Activated naive CD4-positive, alpha-beta T cell treated with anti-CD3 and anti-CD28 coated beads for 36 hours (primary cell): ENCODE measurements around the gene GATA5. TPM values are rescaled to one million over a fixed set of nuclear protein-coding genes. Genes with fewer than 3 reads are reported as not detected.
"Not testable (repeated sequence)": the region's sequence is repeated elsewhere in the genome, so short reads cannot be mapped to it uniquely, and the experiment has no call there.

Experiments
- CTCF ChIA-PET: fragments of 350-600 bp; sonication (Branson Sonifier 250); formaldehyde crosslinking; loops from one replicate; lab custom pipeline; 2021; ENCODE audit warnings: antibody characterized with exemption; lab: Charles Lee
- DNase-seq: peaks from one replicate; pipeline ENCODE4 v3.0.0-alpha.2; 2020
- H3K27ac Mint-ChIP-seq: one replicate; pipeline ENCODE4 v1.8.0; 2021; ENCODE audit warnings: mild to moderate bottlenecking, mixed read lengths
- H3K27me3 Mint-ChIP-seq: one replicate; pipeline ENCODE4 v1.8.0; 2021; ENCODE audit warnings: low read depth, mixed read lengths
- H3K36me3 Mint-ChIP-seq: one replicate; pipeline ENCODE4 v1.8.0; 2021; ENCODE audit warnings: low read depth, mixed read lengths
- H3K4me1 Mint-ChIP-seq: one replicate; pipeline ENCODE4 v1.8.0; 2021; ENCODE audit warnings: low read depth, mixed read lengths
- H3K4me3 Mint-ChIP-seq: one replicate; pipeline ENCODE4 v1.8.0; 2021; ENCODE audit warnings: mild to moderate bottlenecking, moderate library complexity, mixed read lengths
- H3K9me3 Mint-ChIP-seq: one replicate; pipeline ENCODE4 v1.8.0; 2021; ENCODE audit warnings: mixed read lengths
- intact Hi-C: fragments of 100-400 bp; cut with micrococcal nuclease; formaldehyde crosslinking; loops from one replicate; pipeline ENCODE4 v1.15.1; 2023
- total RNA-seq, 2 experiments: library from RNA; stranded (reverse); gene quantifications; one replicate each; pipeline ENCODE4 v1.2.3, GENCODE V29; 2021

Gene GATA5
- total RNA-seq, 2 experiments from 2014 or later, result not detected

DNA sequence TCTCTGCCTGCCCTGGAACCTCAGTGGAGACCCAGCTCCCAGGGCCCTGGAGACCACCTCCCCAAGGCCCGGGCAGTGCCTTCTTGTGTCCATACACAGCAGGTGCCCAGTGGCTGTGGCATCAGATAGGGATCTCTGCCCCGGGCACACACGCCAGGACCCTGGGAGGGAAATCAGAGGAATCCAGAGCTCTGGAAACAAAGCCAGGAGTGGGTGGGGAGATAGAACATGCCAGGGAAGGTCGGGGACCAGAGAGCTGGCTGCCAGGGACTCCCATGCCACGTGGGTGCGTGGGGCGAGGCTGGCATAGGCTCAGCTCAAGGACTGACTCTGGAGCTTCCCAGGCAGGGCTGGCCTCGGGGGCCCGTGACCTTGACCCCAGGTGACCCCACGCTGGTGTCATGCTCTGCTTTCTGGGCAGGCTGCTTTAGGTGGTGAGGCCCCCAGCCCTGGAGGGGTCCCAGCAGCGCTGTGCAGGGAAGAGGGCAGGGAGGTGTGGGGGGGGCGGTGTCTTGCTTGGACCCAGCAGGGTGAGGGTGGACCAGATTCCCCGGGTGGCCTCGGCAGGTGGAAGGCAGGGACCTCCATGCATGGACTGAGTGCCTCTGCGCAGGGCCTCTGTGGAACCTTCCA, 17.6 kb upstream of the GATA5 start:
- CTCF ChIA-PET, result no interaction called here
- intact Hi-C loops, result no loop called here
- no peak overlapping the region for H3K4me3 Mint-ChIP-seq

DNA sequence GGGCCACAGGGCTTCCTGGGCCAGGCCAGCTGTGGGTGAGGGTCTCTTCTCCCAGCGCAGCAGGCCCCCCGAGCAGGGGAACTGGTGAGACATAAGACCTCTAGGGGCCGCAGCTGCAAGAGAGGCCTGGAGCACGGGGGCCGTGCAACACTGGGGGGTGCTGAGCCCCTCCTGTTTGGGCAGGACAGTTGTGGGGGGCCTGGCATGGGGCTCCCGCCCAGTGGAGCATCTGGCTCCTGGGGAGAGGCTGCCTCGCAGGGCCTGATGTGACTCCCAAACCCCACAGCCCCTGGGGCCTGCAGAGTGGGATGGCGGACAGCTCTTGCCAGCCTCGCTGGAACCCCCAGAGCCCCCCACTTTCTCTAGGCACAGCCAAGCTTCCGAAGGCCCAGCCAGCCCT, 16.9 kb upstream of the GATA5 start:
- Mint-ChIP-seq H3K4me1 (peaks cover 2% of the 10 kb centered on the region), H3K27ac (no peak overlapping the region), H3K4me3 (no peak overlapping the region), H3K36me3 (no peaks in the 10 kb centered on the region), H3K9me3 (no peaks in the 10 kb centered on the region), H3K27me3 (peaks cover 17% of the 10 kb centered on the region)
- intact Hi-C loops, result no loop called here
- CTCF ChIA-PET, result no interaction called here
- no peak for DNase-seq

More for the DNA sequence above, 17.6 kb upstream of the GATA5 start:
- no peaks in the 10 kb centered on the region for H3K9me3 Mint-ChIP-seq
- no peaks in the 10 kb centered on the region for H3K36me3 Mint-ChIP-seq
- H3K27ac Mint-ChIP-seq, result no peak overlapping the region
- peaks cover 15% of the 10 kb centered on the region for H3K27me3 Mint-ChIP-seq
- DNase-seq, result no peak
- peaks cover 2% of the 10 kb centered on the region for H3K4me1 Mint-ChIP-seq

DNA sequence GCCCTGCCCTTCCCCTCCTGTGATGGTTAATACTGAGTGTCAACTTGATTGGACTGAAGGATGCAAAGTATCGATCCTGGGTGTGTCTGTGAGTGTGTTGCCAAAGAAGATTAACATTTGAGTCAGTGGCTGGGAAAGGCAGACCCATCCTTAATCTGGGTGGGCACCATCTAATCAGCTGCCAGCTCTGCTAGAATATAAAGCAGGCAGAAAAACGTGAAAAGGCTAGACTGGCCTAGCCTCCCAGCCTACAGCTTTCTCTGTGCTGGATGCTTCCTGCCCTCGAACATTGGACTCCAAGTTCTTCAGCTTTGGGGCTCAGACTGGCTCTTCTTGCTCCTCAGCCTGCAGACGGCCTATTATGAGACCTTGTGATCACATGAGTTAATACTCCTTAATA, 15.0 kb upstream of the GATA5 start:
- H3K4me1 Mint-ChIP-seq, H3K27ac Mint-ChIP-seq, DNase-seq, intact Hi-C loops, H3K36me3 Mint-ChIP-seq, H3K4me3 Mint-ChIP-seq, H3K9me3 Mint-ChIP-seq: not testable (repeated sequence)
- peaks cover 22% of the 10 kb centered on the region for H3K27me3 Mint-ChIP-seq
- CTCF ChIA-PET, result interaction anchor here (0.9 kb wide), 1 partner anchor 9 kb away, joined by 3 read pairs; no protein-coding TSS in a partner anchor

DNA sequence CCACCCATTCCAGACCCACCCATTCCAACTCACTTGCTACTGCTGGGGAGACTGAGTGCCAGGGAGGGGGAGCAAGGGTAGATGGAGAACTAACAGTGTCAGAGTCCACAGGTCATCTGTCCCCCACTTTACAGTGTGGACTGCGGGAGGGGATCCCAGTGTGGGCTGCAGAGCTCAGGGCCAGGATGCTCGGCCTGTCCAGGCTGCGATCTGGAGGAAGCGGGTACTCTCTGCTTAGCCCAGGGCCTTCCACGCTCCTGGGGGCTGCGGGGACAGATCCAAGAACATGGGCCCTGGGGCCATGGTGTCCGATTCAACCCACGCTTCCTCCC, 14.1 kb upstream of the GATA5 start:
- DNase-seq, result no peak
- Mint-ChIP-seq H3K27me3 (peaks cover 22% of the 10 kb centered on the region), H3K4me3 (no peak overlapping the region), H3K9me3 (no peaks in the 10 kb centered on the region), H3K36me3 (no peaks in the 10 kb centered on the region), H3K4me1 (no peaks in the 10 kb centered on the region), H3K27ac (no peak overlapping the region)
- CTCF ChIA-PET, result no interaction called here
- intact Hi-C loops, result no loop called here

DNA sequence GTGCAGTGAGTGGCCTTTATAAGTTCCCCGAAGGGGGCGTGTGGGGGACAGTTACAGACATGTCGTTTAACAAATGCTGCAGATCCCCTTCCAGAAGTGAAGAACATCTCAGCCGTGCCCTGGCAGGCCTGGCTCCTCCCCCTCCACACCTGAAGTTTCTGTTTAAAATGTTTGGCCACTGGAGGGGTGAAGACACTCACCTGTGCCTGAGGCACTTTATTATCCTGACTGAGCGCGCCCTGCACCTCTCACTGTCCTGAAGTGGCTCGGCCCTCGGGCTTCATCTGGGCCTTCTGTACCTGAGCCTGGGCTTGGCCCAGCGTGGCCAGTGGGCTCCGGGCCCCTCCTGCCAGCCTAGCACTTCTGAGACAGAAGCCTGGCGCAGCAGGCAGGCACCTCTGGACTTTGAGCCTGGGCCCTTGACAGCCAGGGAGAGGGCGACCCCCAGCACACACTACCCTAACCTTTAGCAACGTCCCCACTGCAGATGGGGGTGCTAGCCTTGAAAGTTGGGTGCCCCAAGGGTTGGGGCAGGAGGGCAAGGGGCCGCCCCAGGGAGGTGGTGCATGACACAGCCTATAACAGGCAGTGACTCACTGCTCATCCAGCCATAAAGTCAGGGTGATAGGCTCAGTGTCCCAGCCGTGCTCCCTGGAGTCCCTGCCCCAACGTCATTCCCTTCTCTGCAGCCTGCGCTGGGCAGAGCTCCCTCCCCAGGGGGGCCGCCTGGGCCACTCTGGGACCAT, 13.6 kb upstream of the GATA5 start:
- Mint-ChIP-seq H3K9me3 (no peaks in the 10 kb centered on the region), H3K27ac (no peak overlapping the region), H3K27me3 (peaks cover 22% of the 10 kb centered on the region), H3K4me1 (no peaks in the 10 kb centered on the region), H3K4me3 (no peak overlapping the region), H3K36me3 (no peaks in the 10 kb centered on the region)
- intact Hi-C loops, result no loop called here
- DNase-seq, result no peak
- CTCF ChIA-PET, result no interaction called here

DNA sequence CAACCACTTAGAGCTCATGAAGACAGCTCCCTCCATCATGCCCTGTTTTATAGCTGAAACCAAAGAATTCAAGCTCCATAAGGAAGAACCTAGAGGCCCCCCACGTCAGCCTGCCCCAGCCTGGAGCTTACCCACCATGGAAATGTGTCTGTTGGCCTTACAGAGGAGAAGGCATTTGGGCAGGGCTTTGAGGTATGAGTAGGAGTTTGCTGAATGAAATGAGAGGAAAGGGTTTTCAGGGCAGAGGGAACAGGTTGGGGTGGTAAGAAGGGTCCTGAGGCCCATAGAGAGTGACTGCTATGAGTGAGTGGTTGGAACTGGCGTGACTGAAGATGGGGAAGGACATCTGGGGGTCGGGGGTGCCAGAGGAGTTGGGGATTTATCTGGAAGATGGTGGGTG, 12.7 kb upstream of the GATA5 start:
- CTCF ChIA-PET, result no interaction called here
- H3K27ac Mint-ChIP-seq, result no peak overlapping the region
- intact Hi-C loops, result no loop called here
- H3K4me3 Mint-ChIP-seq, result no peak overlapping the region
- DNase-seq, result no peak
- peaks cover 24% of the 10 kb centered on the region for H3K27me3 Mint-ChIP-seq
- H3K9me3 Mint-ChIP-seq, result no peaks in the 10 kb centered on the region
- H3K4me1 Mint-ChIP-seq, result no peaks in the 10 kb centered on the region
- no peaks in the 10 kb centered on the region for H3K36me3 Mint-ChIP-seq

DNA sequence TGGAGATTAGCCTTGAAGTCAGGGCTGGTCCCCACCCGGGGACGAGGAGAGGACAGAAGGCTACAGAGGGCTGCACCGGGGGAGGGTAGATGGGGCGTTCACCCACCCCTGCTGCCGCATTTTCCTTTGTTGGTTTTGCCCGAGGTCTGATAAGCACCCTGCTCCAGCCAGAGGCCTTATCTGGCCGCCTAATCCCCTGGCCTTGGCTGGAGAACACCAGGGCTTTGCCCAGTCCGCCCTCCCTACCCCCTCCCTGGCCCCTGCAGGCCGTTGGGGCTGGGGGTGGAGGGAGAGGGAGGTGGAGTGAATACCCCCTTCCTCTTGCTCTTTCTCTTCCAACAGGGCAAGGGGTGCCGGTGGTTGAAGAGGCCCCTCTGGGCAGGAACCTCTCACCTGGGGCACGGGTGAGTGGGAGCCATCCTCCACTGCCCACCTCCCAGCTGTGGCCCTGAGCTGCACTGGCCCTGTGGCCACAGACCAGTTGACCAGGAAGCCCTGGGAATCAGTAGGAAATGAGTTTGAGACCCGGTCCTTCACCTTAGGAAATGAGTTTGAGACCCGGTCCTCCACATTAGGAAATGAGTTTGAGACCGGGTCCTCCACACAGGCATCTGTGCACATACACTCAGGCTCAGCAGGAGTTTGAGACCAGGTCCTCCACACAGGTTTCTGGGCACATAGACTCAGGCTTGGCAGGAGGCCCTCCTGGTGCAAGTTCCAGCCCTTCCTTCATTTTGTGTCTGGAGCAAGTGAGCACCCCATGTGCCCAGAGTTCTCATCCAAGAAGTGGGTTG, 12.0 kb upstream of the GATA5 start:
- H3K9me3 Mint-ChIP-seq, result no peaks in the 10 kb centered on the region
- CTCF ChIA-PET, result no interaction called here
- no peak overlapping the region for H3K27ac Mint-ChIP-seq
- H3K27me3 Mint-ChIP-seq, result peaks cover 31% of the 10 kb centered on the region
- no peak for DNase-seq
- H3K4me1 Mint-ChIP-seq, result peaks cover under 1% of the 10 kb centered on the region
- intact Hi-C loops, result no loop called here
- H3K36me3 Mint-ChIP-seq, result no peaks in the 10 kb centered on the region
- no peak overlapping the region for H3K4me3 Mint-ChIP-seq

DNA sequence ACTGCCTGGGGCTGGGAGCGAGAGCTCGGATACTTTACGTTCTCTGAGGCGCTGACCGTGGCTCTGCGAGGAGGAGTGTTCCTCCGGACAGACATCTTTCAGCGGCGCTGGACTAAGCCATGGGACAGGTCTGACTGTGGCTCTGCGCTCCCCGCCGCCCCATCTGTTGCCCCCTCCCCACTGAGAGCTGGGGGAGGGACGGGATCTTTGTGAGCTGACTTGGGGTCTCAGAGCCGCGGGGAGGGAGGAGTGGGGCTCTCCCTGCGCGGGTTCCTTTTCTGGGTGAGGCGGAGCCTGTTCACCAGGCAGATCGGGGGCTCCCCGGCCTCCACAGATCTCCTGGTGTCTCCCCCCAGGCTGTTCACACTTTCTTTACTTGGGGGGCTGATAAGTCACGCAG, 11.3 kb upstream of the GATA5 start:
- no peak overlapping the region for H3K27ac Mint-ChIP-seq
- no peaks in the 10 kb centered on the region for H3K36me3 Mint-ChIP-seq
- H3K27me3 Mint-ChIP-seq, result peaks cover 38% of the 10 kb centered on the region
- no peak overlapping the region for H3K4me3 Mint-ChIP-seq
- no peaks in the 10 kb centered on the region for H3K9me3 Mint-ChIP-seq
- DNase-seq, result no peak
- CTCF ChIA-PET, result no interaction called here
- intact Hi-C loops, result no loop called here
- H3K4me1 Mint-ChIP-seq, result peaks cover 4% of the 10 kb centered on the region

DNA sequence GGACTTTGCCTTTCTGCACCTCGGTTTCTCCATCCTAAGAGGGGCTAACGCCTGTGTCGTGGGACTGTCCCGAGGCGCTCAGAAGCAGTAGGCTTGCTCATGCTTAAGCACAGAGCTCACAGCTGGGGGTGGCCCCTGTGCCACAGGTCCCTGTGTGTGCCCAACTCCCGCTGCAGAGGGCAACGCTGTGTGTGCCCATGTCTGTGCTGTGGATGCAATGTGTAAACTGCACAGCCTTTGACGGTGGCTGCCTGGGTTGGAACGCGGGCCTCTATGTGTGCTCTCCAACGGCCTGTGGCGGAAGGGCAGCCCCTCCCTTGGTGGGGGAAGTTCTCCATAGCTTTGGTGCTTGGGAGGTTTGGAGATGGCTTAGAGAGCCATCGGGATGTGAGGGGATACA, 10.7 kb upstream of the GATA5 start:
- H3K4me1 Mint-ChIP-seq, result peaks cover 4% of the 10 kb centered on the region
- intact Hi-C loops, result no loop called here
- CTCF ChIA-PET, result no interaction called here
- H3K9me3 Mint-ChIP-seq, result no peaks in the 10 kb centered on the region
- no peak overlapping the region for H3K4me3 Mint-ChIP-seq
- no peak for DNase-seq
- no peaks in the 10 kb centered on the region for H3K36me3 Mint-ChIP-seq
- peaks cover 44% of the 10 kb centered on the region for H3K27me3 Mint-ChIP-seq
- no peak overlapping the region for H3K27ac Mint-ChIP-seq

DNA sequence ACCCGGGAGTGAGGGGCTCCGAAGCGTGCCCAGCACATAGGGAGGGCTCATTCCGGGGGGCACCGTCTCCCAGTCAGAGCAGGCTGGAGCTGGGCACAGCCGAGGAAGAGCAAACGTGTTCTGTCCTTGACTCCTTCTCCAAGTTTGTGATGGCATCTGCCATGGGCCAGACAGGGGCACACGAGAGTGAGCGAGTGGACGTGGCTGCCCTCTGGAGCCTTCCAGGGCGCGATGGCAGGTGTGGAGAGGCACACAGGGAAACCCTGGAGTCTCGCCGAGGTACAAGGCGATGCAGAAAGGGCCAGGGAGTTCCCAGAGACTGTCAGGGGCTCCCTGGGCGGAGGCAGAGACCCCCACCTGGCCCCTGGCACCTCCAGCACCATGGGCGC, 9.9 kb upstream of the GATA5 start:
- H3K27me3 Mint-ChIP-seq, result peaks cover 45% of the 10 kb centered on the region
- peaks cover 4% of the 10 kb centered on the region for H3K4me1 Mint-ChIP-seq
- no peaks in the 10 kb centered on the region for H3K9me3 Mint-ChIP-seq
- H3K4me3 Mint-ChIP-seq, result no peak overlapping the region
- DNase-seq, result no peak
- CTCF ChIA-PET, result no interaction called here
- H3K36me3 Mint-ChIP-seq, result no peaks in the 10 kb centered on the region
- intact Hi-C loops, result no loop called here
- no peak overlapping the region for H3K27ac Mint-ChIP-seq

DNA sequence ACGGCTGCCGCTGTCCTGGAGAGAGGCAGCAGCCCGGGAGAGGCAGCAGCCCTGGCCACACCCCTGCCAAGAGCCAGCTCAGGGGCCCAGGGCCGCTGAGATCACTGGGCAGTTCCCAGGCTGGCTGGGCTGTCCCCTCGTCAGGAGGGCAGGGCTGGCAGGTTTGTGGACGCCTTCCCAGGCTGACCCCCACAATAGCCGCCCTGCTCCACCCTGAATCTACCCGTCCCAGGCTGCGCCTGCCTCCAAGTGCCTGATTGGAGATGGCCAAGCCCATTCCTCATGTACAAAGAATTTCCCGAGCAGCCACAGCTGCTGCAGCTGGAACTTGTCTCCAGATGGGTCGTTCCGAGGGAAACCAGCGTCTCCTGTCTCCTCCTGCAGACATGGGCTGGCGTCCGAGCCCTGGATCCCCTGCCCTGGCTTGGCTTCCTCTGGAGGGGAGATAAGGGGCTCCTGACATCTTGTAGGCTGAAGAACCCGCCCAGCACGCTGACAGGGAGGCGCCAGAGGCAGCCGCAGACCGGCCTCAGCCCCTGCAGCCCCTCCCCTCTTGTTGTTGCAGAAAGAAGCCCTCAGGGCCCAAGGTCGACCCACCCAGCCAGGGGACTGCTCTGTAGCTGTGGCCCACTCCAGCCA, 9.4 kb upstream of the GATA5 start:
- H3K4me1 Mint-ChIP-seq, result peaks cover 4% of the 10 kb centered on the region
- intact Hi-C loops, result no loop called here
- no peaks in the 10 kb centered on the region for H3K36me3 Mint-ChIP-seq
- CTCF ChIA-PET, result no interaction called here
- H3K27me3 Mint-ChIP-seq, result peaks cover 45% of the 10 kb centered on the region
- H3K4me3 Mint-ChIP-seq, result no peak overlapping the region
- DNase-seq, result no peak
- H3K9me3 Mint-ChIP-seq, result no peaks in the 10 kb centered on the region
- no peak overlapping the region for H3K27ac Mint-ChIP-seq

DNA sequence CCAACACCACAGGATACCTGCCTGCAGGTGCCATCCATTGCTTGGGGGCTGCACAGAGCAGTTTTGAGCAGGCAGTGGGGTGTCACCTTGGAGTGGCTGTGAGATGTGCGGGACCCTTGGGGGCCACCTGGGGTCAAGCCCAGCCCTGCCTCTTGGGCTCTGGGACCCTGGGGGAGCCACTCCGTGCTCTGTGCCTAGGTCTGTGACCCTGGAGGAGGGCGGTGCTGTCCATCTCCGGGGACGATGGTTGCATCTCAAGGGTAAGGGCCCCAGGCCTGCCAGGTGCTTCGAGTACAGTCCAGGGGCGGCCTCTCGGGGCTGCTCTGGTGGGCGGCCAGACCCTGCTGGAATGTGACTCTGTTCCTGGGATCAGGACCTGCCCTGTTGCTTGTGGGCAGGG, 8.7 kb upstream of the GATA5 start:
- DNase-seq, result no peak
- CTCF ChIA-PET, result no interaction called here
- Mint-ChIP-seq H3K4me3 (no peak overlapping the region), H3K9me3 (no peaks in the 10 kb centered on the region), H3K27ac (no peak overlapping the region), H3K27me3 (peaks cover 46% of the 10 kb centered on the region), H3K36me3 (no peaks in the 10 kb centered on the region), H3K4me1 (peaks cover 4% of the 10 kb centered on the region)
- intact Hi-C loops, result no loop called here
